ENCODE measurements around the gene LIPC. TPM values are rescaled to one million over a fixed set of nuclear protein-coding genes. Genes with fewer than 3 reads are reported as not detected.

LIPC gene
- total and polyA plus RNA-seq, 9 of the 15 experiments (the other 6 are each of a cell fraction or from before 2014, with no cell fraction given) = 0.07 to 0.41 (median 0.11) TPM; not detected in 2

GRCh38 chr15:58472821-58473581 lies 41.2 kb downstream of the LIPC start:
- H3K4me3 ChIP-seq = no peak overlapping the region
- POLR2A ChIA-PET = interaction anchor here (0.6 kb wide), 2 partner anchors 15 to 88 kb away, joined by 3 to 4 read pairs; no protein-coding TSS in a partner anchor
- H3K79me2 ChIP-seq (ENCODE audit: control insufficient read depth, insufficient read depth, low read length) = no peaks in the 10 kb centered on the region
- CTCF ChIA-PET (ENCODE audit: low intra/inter-chr PET ratio) = no interaction called here
- no peaks in the 10 kb centered on the region for H3K9me3 ChIP-seq (replicated peaks; ENCODE audit: control insufficient read depth, insufficient read depth, low read depth, low read length)
- ATAC-seq (no peak), DNase-seq (ENCODE audit: extremely low read depth in 1 of 4, low spot score in 3 of 4) (no peak), FAIRE-seq (no peak)
- H3K27ac ChIP-seq (ENCODE audit: extremely low read depth, low read depth, low read length) = no peak overlapping the region
- 43% methylated on average over 8 of the region's 8 CpGs for WGBS (ENCODE audit: insufficient coverage, low coverage, missing lambda C conversion rate)
- no peaks in the 10 kb centered on the region for H3K27me3 ChIP-seq (ENCODE audit: control insufficient read depth in 2 of 2, insufficient read depth in 2 of 2, low read length in 2 of 2)
- no peaks in the 10 kb centered on the region for H3K9me1 ChIP-seq (ENCODE audit: control insufficient read depth, insufficient read depth, low read length)
- no peaks in the 10 kb centered on the region for H4K20me1 ChIP-seq (replicated peaks; ENCODE audit: control insufficient read depth, insufficient read depth, low read length)
- no TSS peak for BruUV-seq (replicated peaks)
- H2AFZ ChIP-seq (ENCODE audit: low read depth, low read length) = peak overlapping the region; percentile 61
- in situ Hi-C loops (cut with MboI) = no loop called here
- H3K4me2 ChIP-seq (ENCODE audit: insufficient read depth, low read length) = no peak overlapping the region
- TF ChIP-seq ZNF175 (CRISPR knock-in tag; IDR thresholded peaks at IDR 0.05; ENCODE audit: low read depth) = 0 out of 2 replicates have a peak, but pooled peaks have one; percentile 23
- peak; percentile 32; the same call in 1 of the 2 replicates for TF ChIP-seq GABPA (tag; conservative IDR thresholded peaks at IDR 0.05; ENCODE audit: low read depth)
- 0 out of 2 replicates have a peak, but pooled peaks have one; percentile 13 for TF ChIP-seq SMAD4 (CRISPR knock-in tag; conservative IDR thresholded peaks at IDR 0.05)
- no peak for TF ChIP-seq SMARCA4 (IDR thresholded peaks at IDR 0.05)
- H3K36me3 ChIP-seq (ENCODE audit: control insufficient read depth, insufficient read depth, low read length) = no peaks in the 10 kb centered on the region
- H3K4me1 ChIP-seq (replicated peaks in 1 of 2; ENCODE audit: control insufficient read depth in 2 of 2, insufficient read depth in 2 of 2, low read length in 2 of 2) = peaks cover 0 to 16% of the 10 kb centered on the region in 2 experiments; a peak in 3 of 5 replicates
- peak overlapping the region in 1 of 2 experiments; percentile 70; a peak in 2 of 4 replicates for H3K9ac ChIP-seq (ENCODE audit: insufficient read depth in 1 of 2, low read depth in 2 of 2, low read length in 2 of 2)
- intact Hi-C loops (cut with micrococcal nuclease) = no loop called here

GRCh38 chr15:58473724-58474123 lies 41.9 kb downstream of the LIPC start:
- H3K9ac ChIP-seq (ENCODE audit: insufficient read depth in 1 of 2, low read depth in 2 of 2, low read length in 2 of 2) = no peak overlapping the region
- POLR2A ChIA-PET = interaction anchor here (0.6 to 0.8 kb wide), 2 partner anchors 22 to 87 kb away, joined by 3 to 4 read pairs; no protein-coding TSS in a partner anchor
- no peak for TF ChIP-seq ZNF280B (CRISPR knock-in tag; IDR thresholded peaks at IDR 0.05)
- peak; percentile 49; the same call in 1 of the 2 replicates for TF ChIP-seq ZNF316 (IDR thresholded peaks at IDR 0.05)
- peak; percentile 47; the same call in 1 of the 2 replicates for TF ChIP-seq C11orf30 (IDR thresholded peaks at IDR 0.05; ENCODE audit: low read depth)
- TF ChIP-seq HNRNPK (IDR thresholded peaks at IDR 0.05; ENCODE audit: low read depth, low read length, poor library complexity, severe bottlenecking) = no peak
- TF ChIP-seq MCM5 (IDR thresholded peaks at IDR 0.05; ENCODE audit: low read depth) = no peak
- TF ChIP-seq EHMT2 (IDR thresholded peaks at IDR 0.05) = no peak

More at GRCh38 chr15:58473724-58474123, 41.9 kb downstream of the LIPC start:
- H4K20me1 ChIP-seq (replicated peaks; ENCODE audit: control insufficient read depth, insufficient read depth, low read length) = no peaks in the 10 kb centered on the region
- no peak for FAIRE-seq
- no peaks in the 10 kb centered on the region for H3K79me2 ChIP-seq (ENCODE audit: control insufficient read depth, insufficient read depth, low read length)
- WGBS (ENCODE audit: insufficient coverage, low coverage, missing lambda C conversion rate) = 31% methylated on average over 2 of the region's 2 CpGs
- no peaks in the 10 kb centered on the region for H3K36me3 ChIP-seq (ENCODE audit: control insufficient read depth, insufficient read depth, low read length)
- no peak overlapping the region for H3K4me2 ChIP-seq (ENCODE audit: insufficient read depth, low read length)
- no TSS peak for BruUV-seq (replicated peaks)
- no peak for DNase-seq (ENCODE audit: extremely low read depth in 1 of 4, low spot score in 3 of 4)
- H3K27me3 ChIP-seq (ENCODE audit: control insufficient read depth in 2 of 2, insufficient read depth in 2 of 2, low read length in 2 of 2) = no peaks in the 10 kb centered on the region
- H3K27ac ChIP-seq (ENCODE audit: extremely low read depth, low read depth, low read length) = no peak overlapping the region
- H3K4me3 ChIP-seq = no peak overlapping the region
- H3K9me3 ChIP-seq (replicated peaks; ENCODE audit: control insufficient read depth, insufficient read depth, low read depth, low read length) = no peaks in the 10 kb centered on the region
- peak overlapping the region; percentile 61; the same call in 1 of the 2 replicates for H2AFZ ChIP-seq (ENCODE audit: low read depth, low read length)
- intact Hi-C loops (cut with micrococcal nuclease) = no loop called here
- CTCF ChIA-PET (ENCODE audit: low intra/inter-chr PET ratio) = no interaction called here
- in situ Hi-C loops (cut with MboI) = no loop called here
- no peak for ATAC-seq
- H3K4me1 ChIP-seq (replicated peaks in 1 of 2; ENCODE audit: control insufficient read depth in 2 of 2, insufficient read depth in 2 of 2, low read length in 2 of 2) = peaks cover 0 to 16% of the 10 kb centered on the region in 2 experiments; a peak in 3 of 5 replicates
- no peaks in the 10 kb centered on the region for H3K9me1 ChIP-seq (ENCODE audit: control insufficient read depth, insufficient read depth, low read length)
